CD14-positive monocyte (primary cell): ENCODE results near the gene FASN. TPM values are rescaled to one million over a fixed set of nuclear protein-coding genes. Genes with fewer than 3 reads are reported as not detected.
A peak's percentile ranks its signal among the peaks of the same experiment; 100 is the strongest.

Experiments
- DNase-seq, 3 donors: peaks; one replicate each; pipeline ENCODE4 v3.0.0-alpha.2; 2011 to 2022
- H2AFZ ChIP-seq: 2 replicates; pipeline ENCODE4 v1.6.0; 2012; ENCODE audit warnings: mild to moderate bottlenecking, low read depth, low read length, inconsistent platforms; ENCODE audit not compliant: insufficient read depth, poor library complexity, severe bottlenecking
- H3K27ac ChIP-seq, 2 donors: 1 replicate in 1 of 2; 2 replicates in 1 of 2; pipeline ENCODE4 v1.5.1; 2012 to 2013; ENCODE audit warnings: low read length in 2 of 2, control low read depth in 1 of 2, inconsistent platforms in 1 of 2, low read depth in 1 of 2, mild to moderate bottlenecking in 1 of 2
- H3K27me3 ChIP-seq, 2 donors: one replicate each; pipeline versions ENCODE4 v1.6.0 to v1.6.1; 2011 to 2013; ENCODE audit warnings: low read length in 2 of 2; ENCODE audit not compliant: control insufficient read depth in 2 of 2, insufficient read depth in 2 of 2
- H3K36me3 ChIP-seq, 2 donors: replicated peaks in 1 of 2; 1 replicate in 1 of 2; 2 replicates in 1 of 2; pipeline versions ENCODE4 v1.5.1 to v1.6.1; 2012 to 2013; ENCODE audit warnings: low read length in 2 of 2, control low read depth in 1 of 2, inconsistent platforms in 1 of 2, mild to moderate bottlenecking in 1 of 2; ENCODE audit not compliant: insufficient read depth in 2 of 2, control insufficient read depth in 1 of 2
- H3K4me1 ChIP-seq, 2 donors: 1 replicate in 1 of 2; 2 replicates in 1 of 2; pipeline versions ENCODE4 v1.5.1 to v1.6.1; 2012 to 2013; ENCODE audit warnings: low read length in 2 of 2, control low read depth in 1 of 2, inconsistent platforms in 1 of 2, mild to moderate bottlenecking in 1 of 2, moderate library complexity in 1 of 2; ENCODE audit not compliant: insufficient read depth in 2 of 2, control insufficient read depth in 1 of 2
- H3K4me2 ChIP-seq: replicated peaks from 2 replicates; pipeline ENCODE3; 2012; ENCODE audit warnings: low read length, moderate library complexity, mild to moderate bottlenecking; ENCODE audit not compliant: poor library complexity, severe bottlenecking; ENCODE audit errors: extremely low read depth
- H3K4me3 ChIP-seq, 3 experiments: fragments of 200-600 bp in 1 of 3; sonication (generic) in 1 of 3; replicated peaks in 1 of 3; 1 replicate in 2 of 3; 2 replicates in 1 of 3; pipeline ENCODE4 v1.5.1; 2011 to 2013; ENCODE audit warnings: low read length in 3 of 3, mild to moderate bottlenecking in 3 of 3, control low read depth in 2 of 3, low read depth in 2 of 3, inconsistent platforms in 1 of 3, moderate library complexity in 1 of 3
- H3K79me2 ChIP-seq: 2 replicates; pipeline ENCODE4 v1.6.0; 2012; ENCODE audit warnings: mild to moderate bottlenecking, control low read depth, inconsistent platforms, low read length, moderate library complexity; ENCODE audit not compliant: insufficient read depth
- H3K9ac ChIP-seq: 2 replicates; pipeline ENCODE4 v1.6.0; 2017; ENCODE audit warnings: low read length, mild to moderate bottlenecking; ENCODE audit not compliant: insufficient read depth, poor library complexity, severe bottlenecking
- H3K9me3 ChIP-seq, 2 donors: replicated peaks in 1 of 2; 1 replicate in 1 of 2; 2 replicates in 1 of 2; pipeline versions ENCODE4 v1.5.1 to v1.6.1; 2012 to 2013; ENCODE audit warnings: low read length in 2 of 2, control low read depth in 1 of 2; ENCODE audit not compliant: control insufficient read depth in 1 of 2, insufficient read depth in 1 of 2
- H4K20me1 ChIP-seq: 2 replicates; pipeline ENCODE4 v1.6.0; 2012; ENCODE audit warnings: mild to moderate bottlenecking, low read length, control low read depth, moderate library complexity; ENCODE audit not compliant: insufficient read depth
- H3K27ac Mint-ChIP-seq, 7 donors: one replicate each; pipeline ENCODE4 v1.8.0; 2020; ENCODE audit warnings: mild to moderate bottlenecking in 7 of 7, mixed read lengths in 7 of 7, moderate library complexity in 6 of 7, inconsistent platforms in 2 of 7
- H3K27me3 Mint-ChIP-seq, 3 donors: one replicate each; pipeline ENCODE4 v1.8.0; 2021 to 2022; ENCODE audit warnings: low read depth in 3 of 3, mild to moderate bottlenecking in 3 of 3, mixed read lengths in 3 of 3, moderate library complexity in 3 of 3, inconsistent platforms in 1 of 3
- H3K36me3 Mint-ChIP-seq, 2 donors: one replicate each; pipeline ENCODE4 v1.8.0; 2020; ENCODE audit warnings: mixed read lengths in 2 of 2, inconsistent platforms in 1 of 2, mild to moderate bottlenecking in 1 of 2
- H3K4me1 Mint-ChIP-seq: one replicate; pipeline ENCODE4 v1.8.0; 2020; ENCODE audit warnings: mild to moderate bottlenecking, mixed read lengths
- H3K4me3 Mint-ChIP-seq, 2 donors: one replicate each; pipeline ENCODE4 v1.8.0; 2020; ENCODE audit warnings: mild to moderate bottlenecking in 2 of 2, mixed read lengths in 2 of 2, moderate library complexity in 1 of 2
- H3K9me3 Mint-ChIP-seq, 7 donors: one replicate each; pipeline ENCODE4 v1.8.0; 2020 to 2022; ENCODE audit warnings: mixed read lengths in 7 of 7, mild to moderate bottlenecking in 6 of 7, moderate library complexity in 6 of 7, inconsistent platforms in 2 of 7
- CTCF ChIP-seq: fragments of 200-600 bp; IDR thresholded peaks from one replicate; pipeline ENCODE4 v1.8.0; 2022; ENCODE audit warnings: antibody characterized with exemption, mild to moderate bottlenecking
- WGBS: methylation state at CpG from one replicate; pipeline ENCODE4 v1.1.5; 2013; ENCODE audit warnings: missing lambda C conversion rate; ENCODE audit not compliant: insufficient coverage; 5-methylcytosine and 5-hydroxymethylcytosine counted together
- intact Hi-C, 2 donors: fragments of 100-400 bp; cut with micrococcal nuclease; formaldehyde crosslinking; loops; one replicate each; pipeline versions ENCODE4 v1.15.0 to v1.15.1; 2023
- polyA plus RNA-seq, 3 donors: library from polyadenylated mRNA; depleted of rRNA in 1 of 3; unstranded in 2 of 3; stranded (reverse) in 1 of 3; fragments of 300-500 nt in 2 of 3; fragments of >200 nt in 1 of 3; fragmentation: Illumina TruSeq in 2 of 3; gene quantifications; 1 replicate in 2 of 3; 2 replicates in 1 of 3; pipeline ENCODE4 v1.2.3, GENCODE V29; 2012 to 2021

FASN gene
- polyA plus RNA-seq, 3 donors = 0.08 to 8.4 (median 0.13) TPM

GRCh38 chr17:82070611-82071010 is 27.4 kb downstream of the FASN start:
- peaks cover 4% of the 10 kb centered on the region for H3K79me2 ChIP-seq
- H3K4me3 ChIP-seq = no peak overlapping the region
- no peak overlapping the region for H2AFZ ChIP-seq
- H3K4me2 ChIP-seq = no peak overlapping the region
- H3K4me3 Mint-ChIP-seq = no peak overlapping the region
- peaks cover 0 to 2% (median 0%) of the 10 kb centered on the region in 7 donors for H3K9me3 Mint-ChIP-seq
- TF ChIP-seq CTCF = no peak
- DNase-seq = no peak
- H3K27ac Mint-ChIP-seq = no peak overlapping the region
- H3K4me1 ChIP-seq = peaks cover 7 to 9% of the 10 kb centered on the region in 2 donors
- no peaks in the 10 kb centered on the region for H3K9me3 ChIP-seq
- no peak overlapping the region for H3K27ac ChIP-seq
- no peaks in the 10 kb centered on the region for H3K36me3 ChIP-seq
- no peaks in the 10 kb centered on the region for H4K20me1 ChIP-seq
- no peaks in the 10 kb centered on the region for H3K36me3 Mint-ChIP-seq
- no peak overlapping the region for H3K9ac ChIP-seq
- H3K4me1 Mint-ChIP-seq = peaks cover 7% of the 10 kb centered on the region
- no peaks in the 10 kb centered on the region for H3K27me3 ChIP-seq
- intact Hi-C loops = no loop called here
- peaks cover 2 to 8% (median 4%) of the 10 kb centered on the region in 3 donors for H3K27me3 Mint-ChIP-seq

- Mint-ChIP-seq H3K27me3 (no peaks in the 10 kb centered on the region), H3K4me3 (peak within 1 kb of the TSS; percentile 80 to 81), H3K4me1 (peaks cover 22% of the 10 kb centered on the region), H3K9me3 (peaks cover 0 to 2% (median 0%) of the 10 kb centered on the region in 7 donors), H3K27ac (peak within 1 kb of the TSS in 6 of 7 donors; percentile 68 to 91 (median 86)), H3K36me3 (peaks cover 9 to 13% of the 10 kb centered on the region in 2 donors)
- DNase-seq = peak; percentile 63 to 74 (median 67)
- H3K27ac ChIP-seq = peak within 1 kb of the TSS; percentile 8 to 79
- no peaks in the 10 kb centered on the region for H3K9me3 ChIP-seq
- H3K79me2 ChIP-seq = peaks cover 18% of the 10 kb centered on the region
- 4% methylated on average over 77 of the region's 88 CpGs for WGBS
- peak within 1 kb of the TSS; percentile 85 for H3K9ac ChIP-seq
- H3K4me2 ChIP-seq = peak within 1 kb of the TSS; percentile 97
- H4K20me1 ChIP-seq = peaks cover 7% of the 10 kb centered on the region
- peaks cover 20 to 29% of the 10 kb centered on the region in 2 donors for H3K4me1 ChIP-seq
- no peak for TF ChIP-seq CTCF
- H3K27me3 ChIP-seq = no peaks in the 10 kb centered on the region
- peaks cover 29% of the 10 kb centered on the region in 2 donors for H3K36me3 ChIP-seq
- H3K4me3 ChIP-seq = peak within 1 kb of the TSS; percentile 72 to 87 (median 75)
- peak within 1 kb of the TSS; percentile 99 for H2AFZ ChIP-seq
- intact Hi-C loops = loop anchor here in 1 of 2 donors (1.0 kb wide), 1 partner anchor 33 kb away; the partner anchor contains the start of gene FASN
These were observed 32.3 kb downstream of the FASN start, which contains the start of gene DUS1L for GRCh38 chr17:82065638-82066303. Gene DUS1L, minus strand, starts transcription at chr17:82065804. Its CDS starts 745 bp downstream, at chr17:82065059.
